ENCODE measurements around the gene HOXC6. TPM values are rescaled to one million over a fixed set of nuclear protein-coding genes. Genes with fewer than 3 reads are reported as not detected.
A peak's percentile ranks its signal among the peaks of the same experiment; 100 is the strongest.

The HOXC6 gene
- total RNA-seq, 1 donor = 0.09 TPM

DNA sequence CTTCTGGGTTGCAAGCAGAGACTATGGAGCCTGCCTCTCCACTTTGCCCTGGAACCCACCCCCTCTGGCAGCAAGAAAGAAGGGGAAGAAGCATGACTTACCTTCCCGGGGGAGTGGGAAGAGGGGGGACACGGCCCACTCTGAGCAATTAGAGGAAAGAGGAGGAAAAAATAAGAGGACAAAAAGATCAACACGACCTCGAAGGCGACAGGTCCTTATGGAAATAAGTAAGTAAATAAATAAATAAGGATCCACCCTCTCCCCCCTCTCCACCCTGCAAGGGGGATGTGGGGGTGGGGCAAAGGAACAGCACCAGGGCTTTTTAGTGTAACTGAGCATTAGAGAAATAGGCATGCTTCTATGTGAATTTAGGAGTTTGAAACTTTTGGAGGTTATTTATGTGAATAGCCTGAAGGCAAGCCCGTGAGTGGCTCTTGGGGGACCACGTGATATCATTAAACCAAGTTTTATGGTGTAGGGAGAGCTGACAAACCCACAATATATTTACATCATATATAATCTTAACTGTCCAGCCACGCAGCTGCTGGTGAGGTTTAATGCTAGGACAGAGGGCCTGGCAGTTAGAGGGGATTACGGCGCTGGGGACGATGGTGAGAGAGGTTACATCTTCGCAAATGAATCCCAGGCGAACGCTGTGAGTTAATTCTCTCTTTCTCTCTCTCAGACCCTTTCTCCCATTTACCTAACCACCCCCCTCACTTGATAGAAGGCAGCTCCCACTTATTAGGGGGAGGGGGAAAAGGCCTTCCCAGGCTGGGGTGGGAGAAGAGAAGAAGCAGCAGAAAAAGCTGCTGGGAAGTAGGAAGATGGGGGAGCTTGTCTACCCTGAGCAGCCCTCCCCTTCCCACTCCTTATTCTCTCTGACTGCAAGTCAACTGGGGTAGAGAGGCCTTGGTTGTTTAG, 9.4 kb downstream of the HOXC6 start:
- DNase-seq (ENCODE audit: low read depth) = no peak
- TF ChIP-seq, protein P1, sequence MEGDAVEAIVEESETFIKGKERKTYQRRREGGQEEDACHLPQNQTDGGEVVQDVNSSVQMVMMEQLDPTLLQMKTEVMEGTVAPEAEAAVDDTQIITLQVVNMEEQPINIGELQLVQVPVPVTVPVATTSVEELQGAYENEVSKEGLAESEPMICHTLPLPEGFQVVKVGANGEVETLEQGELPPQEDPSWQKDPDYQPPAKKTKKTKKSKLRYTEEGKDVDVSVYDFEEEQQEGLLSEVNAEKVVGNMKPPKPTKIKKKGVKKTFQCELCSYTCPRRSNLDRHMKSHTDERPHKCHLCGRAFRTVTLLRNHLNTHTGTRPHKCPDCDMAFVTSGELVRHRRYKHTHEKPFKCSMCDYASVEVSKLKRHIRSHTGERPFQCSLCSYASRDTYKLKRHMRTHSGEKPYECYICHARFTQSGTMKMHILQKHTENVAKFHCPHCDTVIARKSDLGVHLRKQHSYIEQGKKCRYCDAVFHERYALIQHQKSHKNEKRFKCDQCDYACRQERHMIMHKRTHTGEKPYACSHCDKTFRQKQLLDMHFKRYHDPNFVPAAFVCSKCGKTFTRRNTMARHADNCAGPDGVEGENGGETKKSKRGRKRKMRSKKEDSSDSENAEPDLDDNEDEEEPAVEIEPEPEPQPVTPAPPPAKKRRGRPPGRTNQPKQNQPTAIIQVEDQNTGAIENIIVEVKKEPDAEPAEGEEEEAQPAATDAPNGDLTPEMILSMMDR (IDR thresholded peaks at IDR 0.05; ENCODE audit: insufficient read depth, low read length) = no peak
- no peak overlapping the region for H3K4me3 ChIP-seq (ENCODE audit: low read depth, low read length)

DNA sequence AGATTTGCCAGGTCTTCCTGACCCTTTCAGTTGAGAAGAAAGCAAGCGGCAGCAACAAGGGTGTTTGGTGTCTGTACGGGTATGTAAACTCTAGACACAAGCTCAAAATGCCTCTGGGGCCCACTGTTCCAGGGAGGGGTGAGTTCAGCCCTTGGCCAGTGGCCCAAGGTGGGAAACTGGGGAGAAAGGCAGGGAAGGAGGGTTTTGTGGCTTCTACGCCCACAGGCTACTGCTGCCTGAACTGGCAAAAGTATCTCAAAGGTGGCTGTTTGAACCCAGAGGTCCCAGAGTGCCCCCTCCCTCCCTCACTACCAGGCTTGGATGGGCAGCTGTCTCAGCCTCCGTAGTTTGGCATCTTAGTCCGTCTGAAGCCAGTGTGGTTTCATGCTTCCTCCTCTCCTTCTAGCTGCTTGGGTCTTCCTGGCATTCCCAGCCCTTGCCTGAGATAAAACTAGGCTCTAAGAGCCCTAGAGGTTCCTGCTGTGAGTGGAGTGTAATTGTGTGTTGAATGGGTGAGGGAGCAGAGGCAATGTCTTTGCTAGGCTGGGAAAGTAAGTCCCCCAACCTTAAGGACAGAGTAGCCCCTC, 10.1 kb downstream of the HOXC6 start:
- TF ChIP-seq, protein P1 (IDR thresholded peaks at IDR 0.05; ENCODE audit: insufficient read depth, low read length) = no peak
- no peak for DNase-seq (ENCODE audit: low read depth)
- no peak overlapping the region for H3K4me3 ChIP-seq (ENCODE audit: low read depth, low read length)

DNA sequence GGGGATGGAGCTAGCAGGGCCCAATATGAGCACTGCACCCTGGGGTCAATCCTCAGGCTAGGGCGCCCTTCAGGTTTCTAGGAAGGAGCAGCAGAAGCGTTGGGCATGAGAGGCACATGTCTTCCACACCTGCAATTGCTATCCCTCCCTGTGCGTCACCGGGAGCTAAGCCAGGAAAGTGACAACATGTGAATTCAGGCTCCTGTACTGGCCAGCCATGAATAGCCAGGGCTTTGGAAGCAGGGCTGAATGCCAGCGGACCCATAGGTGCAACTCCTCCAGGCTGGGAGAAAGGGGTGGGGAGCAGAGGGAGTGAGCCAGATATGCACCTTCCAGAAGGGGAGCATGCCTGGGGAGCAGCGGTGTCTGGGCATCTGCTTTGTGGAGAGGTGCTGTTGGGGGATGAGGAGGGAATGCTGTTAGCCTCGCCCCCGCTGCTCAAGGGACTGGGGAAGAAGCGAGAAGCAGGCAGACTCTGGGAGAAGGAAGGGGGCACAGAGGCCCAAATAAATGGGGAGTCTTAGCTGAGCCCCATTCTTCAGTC, 10.7 kb downstream of the HOXC6 start:
- no peak for DNase-seq (ENCODE audit: low read depth)
- TF ChIP-seq, protein P1 (IDR thresholded peaks at IDR 0.05; ENCODE audit: insufficient read depth, low read length) = no peak
- H3K4me3 ChIP-seq (ENCODE audit: low read depth, low read length) = no peak overlapping the region

DNA sequence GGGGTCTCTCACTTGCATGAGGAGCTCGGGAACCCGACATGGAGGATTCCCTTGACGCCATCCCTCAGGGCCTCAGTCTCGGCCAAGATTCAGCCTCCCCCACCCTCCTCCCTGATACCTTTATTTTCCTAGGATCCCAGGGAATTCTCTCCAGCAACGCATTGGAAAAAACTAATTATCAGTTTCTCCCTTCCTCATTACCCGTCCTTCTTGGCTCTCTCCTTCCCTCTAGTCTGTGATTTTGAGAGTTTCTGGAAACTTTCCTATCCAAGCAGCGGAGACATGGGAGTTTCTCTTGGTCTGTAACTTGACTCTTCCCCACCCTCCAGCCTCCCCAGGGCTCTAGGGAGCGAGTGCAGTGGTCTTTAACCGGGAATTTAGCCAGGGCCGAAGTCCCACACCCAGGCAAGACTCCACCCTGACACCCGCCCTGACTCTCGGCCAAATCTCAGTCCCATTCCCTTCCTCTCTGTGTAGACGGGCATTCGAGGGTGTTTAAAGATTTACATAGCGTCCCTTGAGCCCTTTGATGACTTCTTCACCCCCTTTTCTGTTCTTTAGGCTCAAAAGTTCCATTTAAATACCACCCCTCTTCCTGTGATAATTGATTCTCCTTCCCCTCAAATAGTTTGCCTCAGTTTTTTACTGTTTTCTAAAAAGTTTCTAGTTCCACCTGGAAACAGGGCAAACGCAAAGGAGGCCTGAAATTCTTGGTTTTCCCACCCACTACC, 11.3 kb downstream of the HOXC6 start:
- H3K4me3 ChIP-seq (ENCODE audit: low read depth, low read length) = no peak overlapping the region
- peak; percentile 78 for DNase-seq (ENCODE audit: low read depth)
- TF ChIP-seq, protein P1 (IDR thresholded peaks at IDR 0.05; ENCODE audit: insufficient read depth, low read length) = no peak

DNA sequence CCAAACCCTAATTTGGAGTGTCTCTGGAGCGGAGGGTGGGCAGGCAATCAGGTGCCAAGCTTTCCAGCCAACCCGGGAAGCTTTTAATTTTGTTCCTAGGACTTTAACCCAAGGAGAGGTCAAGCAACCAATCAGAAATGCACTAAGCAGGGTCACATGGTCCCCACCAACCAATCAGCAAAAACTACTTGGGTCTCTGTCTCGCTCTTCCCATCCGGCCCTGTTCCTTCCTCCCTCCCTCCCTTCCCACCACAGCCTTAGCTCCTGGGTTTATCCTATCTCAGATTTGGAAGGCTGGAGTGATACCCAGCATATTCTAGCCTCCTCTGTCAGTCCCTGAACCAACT, 11.9 kb downstream of the HOXC6 start:
- H3K4me3 ChIP-seq (ENCODE audit: low read depth, low read length) = no peak overlapping the region
- TF ChIP-seq, protein P1 (IDR thresholded peaks at IDR 0.05; ENCODE audit: insufficient read depth, low read length) = no peak
- DNase-seq (ENCODE audit: low read depth) = no peak

DNA sequence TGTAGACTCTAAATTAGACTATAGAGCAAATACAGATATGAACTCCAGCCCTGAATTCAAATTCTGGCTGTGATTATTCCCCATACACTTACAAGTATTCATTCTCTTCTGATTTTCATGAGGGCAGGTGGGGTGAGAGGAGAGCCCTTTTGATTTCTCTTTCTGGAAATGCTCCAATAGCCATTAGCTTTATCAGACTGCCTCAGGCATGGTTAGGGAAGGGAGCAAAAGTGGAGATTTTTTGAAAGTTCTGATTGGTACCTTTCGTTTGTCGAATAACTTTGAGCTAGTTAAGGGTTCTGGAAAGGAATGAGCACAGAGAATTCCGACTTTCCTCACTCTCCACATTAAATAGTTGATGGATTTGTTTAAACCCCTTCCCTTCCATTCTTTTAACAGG, 12.4 kb downstream of the HOXC6 start:
- no peak overlapping the region for H3K4me3 ChIP-seq (ENCODE audit: low read depth, low read length)
- TF ChIP-seq, protein P1 (IDR thresholded peaks at IDR 0.05; ENCODE audit: insufficient read depth, low read length) = no peak
- DNase-seq (ENCODE audit: low read depth) = no peak
